ENCODE results near the gene TSGA10IP.

TSGA10IP gene

DNA sequence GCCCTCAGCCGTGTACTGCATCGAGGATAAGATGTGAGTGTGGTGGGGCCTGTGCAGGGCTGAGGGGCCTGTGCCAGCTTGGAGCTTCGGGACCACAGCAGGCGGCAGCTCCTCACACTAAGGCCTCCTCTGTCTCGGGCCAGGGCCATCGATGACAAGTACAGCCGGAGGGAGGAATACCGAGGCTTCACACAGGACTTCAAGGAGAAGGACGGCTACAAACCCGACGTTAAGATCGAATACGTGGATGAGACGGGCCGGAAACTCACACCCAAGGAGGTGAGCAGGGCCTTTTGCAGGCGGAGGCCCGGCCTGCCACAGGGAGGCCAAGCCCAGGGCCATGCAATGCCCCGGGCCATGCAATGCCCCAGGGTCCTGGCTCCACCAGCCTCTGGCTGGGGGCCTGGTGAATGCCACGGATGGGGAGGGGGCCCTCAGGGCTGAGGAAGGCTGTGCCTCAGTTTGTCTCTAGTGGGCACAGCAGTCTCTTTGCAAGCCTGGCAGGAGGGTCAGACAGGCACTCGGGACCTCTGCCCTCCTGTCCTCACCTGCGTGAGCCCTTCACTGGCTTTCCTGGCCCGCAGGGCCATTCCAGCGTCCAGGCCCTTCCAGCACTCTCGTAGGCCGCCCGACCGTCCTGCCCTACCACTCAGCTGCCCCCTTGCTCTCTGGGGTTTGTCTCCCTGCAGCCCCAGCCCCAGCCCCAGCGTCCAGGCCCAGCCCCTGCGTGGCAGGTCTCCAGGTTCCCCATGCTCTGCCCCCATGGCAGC is 32.5 kb downstream of the TSGA10IP start:
- TF ChIP-seq, protein P1, sequence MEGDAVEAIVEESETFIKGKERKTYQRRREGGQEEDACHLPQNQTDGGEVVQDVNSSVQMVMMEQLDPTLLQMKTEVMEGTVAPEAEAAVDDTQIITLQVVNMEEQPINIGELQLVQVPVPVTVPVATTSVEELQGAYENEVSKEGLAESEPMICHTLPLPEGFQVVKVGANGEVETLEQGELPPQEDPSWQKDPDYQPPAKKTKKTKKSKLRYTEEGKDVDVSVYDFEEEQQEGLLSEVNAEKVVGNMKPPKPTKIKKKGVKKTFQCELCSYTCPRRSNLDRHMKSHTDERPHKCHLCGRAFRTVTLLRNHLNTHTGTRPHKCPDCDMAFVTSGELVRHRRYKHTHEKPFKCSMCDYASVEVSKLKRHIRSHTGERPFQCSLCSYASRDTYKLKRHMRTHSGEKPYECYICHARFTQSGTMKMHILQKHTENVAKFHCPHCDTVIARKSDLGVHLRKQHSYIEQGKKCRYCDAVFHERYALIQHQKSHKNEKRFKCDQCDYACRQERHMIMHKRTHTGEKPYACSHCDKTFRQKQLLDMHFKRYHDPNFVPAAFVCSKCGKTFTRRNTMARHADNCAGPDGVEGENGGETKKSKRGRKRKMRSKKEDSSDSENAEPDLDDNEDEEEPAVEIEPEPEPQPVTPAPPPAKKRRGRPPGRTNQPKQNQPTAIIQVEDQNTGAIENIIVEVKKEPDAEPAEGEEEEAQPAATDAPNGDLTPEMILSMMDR (IDR thresholded peaks at IDR 0.05; ENCODE audit: extremely low read depth, insufficient read depth, missing control alignments) = no peak
- no peak for DNase-seq (ENCODE audit: low spot score)
- in situ Hi-C loops (cut with MboI; ENCODE audit: low pct_unique_long_range_greater_than_20kb, low sequenced_read_pairs, unreplicated experiment) = no loop called here

DNA sequence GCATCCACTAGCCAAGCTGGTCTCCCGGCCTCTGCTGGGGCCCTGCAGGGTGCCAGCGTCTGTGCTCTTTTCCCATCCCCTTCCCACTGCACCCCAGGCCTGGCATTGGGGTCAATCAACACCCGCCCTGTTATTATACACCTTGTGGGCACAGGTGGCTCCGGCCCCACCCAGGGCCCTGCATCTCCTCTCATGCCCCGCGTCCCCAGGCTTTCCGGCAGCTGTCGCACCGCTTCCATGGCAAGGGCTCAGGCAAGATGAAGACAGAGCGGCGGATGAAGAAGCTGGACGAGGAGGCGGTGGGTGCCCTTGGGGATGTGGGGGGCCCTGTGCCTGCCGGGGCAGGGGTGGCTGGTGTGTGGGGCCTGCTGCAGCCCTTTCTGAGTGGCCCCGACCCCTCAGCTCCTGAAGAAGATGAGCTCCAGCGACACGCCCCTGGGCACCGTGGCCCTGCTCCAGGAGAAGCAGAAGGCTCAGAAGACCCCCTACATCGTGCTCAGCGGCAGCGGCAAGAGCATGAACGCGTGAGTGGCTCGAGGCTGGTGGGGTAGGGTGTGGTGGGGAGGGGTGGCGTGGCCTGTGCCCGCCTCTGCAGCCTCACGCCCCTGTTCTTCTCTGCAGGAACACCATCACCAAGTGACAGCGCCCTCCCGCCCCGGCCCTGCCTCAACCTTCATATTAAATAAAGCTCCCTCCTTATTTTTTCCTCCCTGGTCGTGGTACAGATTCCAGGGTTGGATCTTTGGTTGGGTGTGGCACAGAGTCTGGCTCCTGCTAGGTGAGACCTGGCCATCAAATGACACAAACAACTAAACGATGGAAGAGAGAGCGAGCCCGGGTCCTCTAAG is 33.3 kb downstream of the TSGA10IP start:
- no peak for DNase-seq (ENCODE audit: low spot score)
- in situ Hi-C loops (cut with MboI; ENCODE audit: low pct_unique_long_range_greater_than_20kb, low sequenced_read_pairs, unreplicated experiment) = no loop called here
- TF ChIP-seq, protein P1 (IDR thresholded peaks at IDR 0.05; ENCODE audit: extremely low read depth, insufficient read depth, missing control alignments) = no peak

DNA sequence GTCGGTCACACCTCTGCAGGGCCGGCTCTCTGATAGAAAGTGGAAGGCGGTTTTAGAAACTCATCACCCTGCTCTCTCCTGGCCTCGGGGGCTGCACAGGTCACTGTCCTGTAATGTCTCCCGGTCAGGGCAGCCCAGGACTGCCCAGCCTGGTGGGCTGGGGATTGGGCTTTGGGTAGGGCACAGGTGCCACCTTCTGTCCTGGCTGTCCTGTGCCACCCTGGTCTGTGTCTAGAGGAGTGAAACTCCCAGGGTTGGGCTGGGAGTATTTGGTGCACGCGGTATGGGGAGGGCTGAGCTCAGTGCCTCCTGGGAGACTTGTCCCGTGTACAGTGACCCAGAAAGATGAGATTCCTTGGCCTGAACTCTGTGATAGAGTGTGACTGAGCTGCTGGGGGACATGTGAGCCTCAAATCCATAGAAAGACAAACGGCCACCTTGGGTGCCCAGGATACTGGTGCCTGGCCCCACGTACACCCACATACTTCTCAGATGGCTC is 34.0 kb downstream of the TSGA10IP start:
- in situ Hi-C loops (cut with MboI; ENCODE audit: low pct_unique_long_range_greater_than_20kb, low sequenced_read_pairs, unreplicated experiment) = no loop called here
- TF ChIP-seq, protein P1 (IDR thresholded peaks at IDR 0.05; ENCODE audit: extremely low read depth, insufficient read depth, missing control alignments) = no peak
- DNase-seq (ENCODE audit: low spot score) = no peak

DNA sequence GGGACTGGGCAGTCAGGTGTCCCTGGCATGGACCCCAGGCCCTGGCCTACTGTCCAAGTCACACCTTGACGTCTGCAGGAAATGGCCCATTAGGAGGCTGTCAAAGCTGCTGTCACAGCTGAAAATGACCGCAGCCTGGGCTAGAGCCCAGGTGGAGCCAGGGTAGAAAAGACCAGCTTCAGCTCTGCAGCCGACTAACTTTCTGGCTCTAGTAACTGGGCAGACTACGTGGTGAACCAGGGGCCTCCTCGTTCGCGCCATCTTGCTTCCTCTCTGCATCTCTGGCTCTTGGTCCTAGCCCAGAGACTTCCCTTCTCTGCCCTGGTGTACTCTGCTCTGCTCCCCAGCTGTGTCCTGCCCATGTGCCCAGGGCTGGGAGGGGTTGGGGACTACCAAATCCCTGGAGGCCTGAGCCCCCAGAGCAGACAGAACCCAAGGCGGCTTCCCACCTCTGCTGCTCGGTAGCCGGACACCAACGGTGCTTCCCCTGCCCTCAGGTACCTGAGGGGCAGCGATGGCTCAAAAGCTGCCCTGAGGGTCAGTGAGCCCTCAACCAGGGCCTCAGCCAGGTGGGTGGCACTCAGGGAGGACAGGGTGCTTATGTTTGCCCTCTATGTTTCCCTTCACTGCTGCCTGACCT is 35.9 kb downstream of the TSGA10IP start:
- in situ Hi-C loops (cut with MboI; ENCODE audit: low pct_unique_long_range_greater_than_20kb, low sequenced_read_pairs, unreplicated experiment) = no loop called here
- TF ChIP-seq, protein P1 (IDR thresholded peaks at IDR 0.05; ENCODE audit: extremely low read depth, insufficient read depth, missing control alignments) = no peak
- no peak for DNase-seq (ENCODE audit: low spot score)

DNA sequence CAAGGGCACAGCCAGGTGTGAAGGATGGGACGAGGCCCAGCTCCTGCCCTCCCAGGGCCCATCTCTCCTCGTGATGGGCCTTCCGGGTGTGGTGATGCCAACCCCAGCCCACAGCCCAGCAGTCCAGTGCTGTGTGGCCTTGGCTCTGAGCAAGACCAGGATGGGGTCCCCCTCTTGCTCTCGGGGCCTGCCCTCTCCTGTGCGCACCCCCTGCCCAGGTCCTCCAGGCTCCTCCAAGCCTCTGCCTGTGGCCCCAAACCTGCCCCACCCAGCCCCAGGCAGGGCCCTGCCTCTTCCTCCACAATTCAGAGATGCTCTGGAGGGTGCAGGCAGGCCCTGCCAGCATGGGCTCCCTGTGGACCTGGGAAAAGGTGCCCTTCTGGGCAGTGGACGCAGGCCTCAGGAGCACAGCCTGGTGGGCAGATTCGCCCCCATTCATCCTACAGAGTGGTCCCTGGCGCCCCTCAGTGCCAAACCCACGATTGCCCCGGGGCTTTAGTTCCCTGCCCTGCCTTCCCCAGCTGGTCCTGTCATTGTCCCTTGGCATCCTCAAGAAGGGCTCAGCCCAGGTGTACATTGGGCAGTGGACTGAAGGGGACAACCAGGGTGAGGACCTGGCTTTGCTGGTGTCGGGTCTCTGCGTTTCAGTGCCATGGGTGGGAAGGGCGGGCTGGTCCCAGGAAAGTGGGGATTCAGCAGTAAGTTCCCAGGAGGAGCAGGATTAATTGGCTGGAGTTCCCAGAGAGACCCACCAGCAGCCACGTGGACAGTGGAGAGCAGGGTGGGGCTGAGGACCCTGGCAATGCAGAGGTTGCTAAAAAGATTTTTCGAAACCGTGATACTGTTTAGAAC is 36.9 kb downstream of the TSGA10IP start:
- TF ChIP-seq, protein P1 (IDR thresholded peaks at IDR 0.05; ENCODE audit: extremely low read depth, insufficient read depth, missing control alignments) = no peak
- no peak for DNase-seq (ENCODE audit: low spot score)
- in situ Hi-C loops (cut with MboI; ENCODE audit: low pct_unique_long_range_greater_than_20kb, low sequenced_read_pairs, unreplicated experiment) = no loop called here

All from GM13977 (cell line).